GM21529 (cell line): ENCODE measurements around the gene FAM9B.

Source experiments
- ATAC-seq: cut with Tn5 transposase; IDR thresholded peaks from one replicate; pipeline ENCODE4 v1.9.1; 2021; ENCODE audit not compliant: unreplicated experiment

The FAM9B gene

DNA sequence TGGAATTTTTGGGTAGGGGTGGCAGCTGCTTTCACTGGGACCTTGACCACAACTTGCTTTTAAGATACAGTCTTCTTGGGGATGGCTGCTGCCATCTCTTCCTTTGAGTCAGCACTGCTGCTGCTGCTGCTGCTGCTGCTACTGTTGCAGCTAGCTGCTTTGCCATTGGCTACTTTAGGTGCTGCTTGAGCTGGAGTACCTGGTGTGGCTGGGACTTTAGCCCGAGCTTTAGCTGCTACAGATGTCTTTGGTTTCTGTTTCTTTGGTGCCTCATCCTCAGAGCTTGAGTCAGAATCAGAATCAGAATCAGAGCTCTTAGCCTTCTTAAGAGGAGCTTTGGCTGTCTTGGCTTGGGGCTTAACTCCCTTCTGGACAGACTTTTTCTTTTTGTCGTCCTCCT is 52.2 kb downstream of the FAM9B start:
- no peak for ATAC-seq

DNA sequence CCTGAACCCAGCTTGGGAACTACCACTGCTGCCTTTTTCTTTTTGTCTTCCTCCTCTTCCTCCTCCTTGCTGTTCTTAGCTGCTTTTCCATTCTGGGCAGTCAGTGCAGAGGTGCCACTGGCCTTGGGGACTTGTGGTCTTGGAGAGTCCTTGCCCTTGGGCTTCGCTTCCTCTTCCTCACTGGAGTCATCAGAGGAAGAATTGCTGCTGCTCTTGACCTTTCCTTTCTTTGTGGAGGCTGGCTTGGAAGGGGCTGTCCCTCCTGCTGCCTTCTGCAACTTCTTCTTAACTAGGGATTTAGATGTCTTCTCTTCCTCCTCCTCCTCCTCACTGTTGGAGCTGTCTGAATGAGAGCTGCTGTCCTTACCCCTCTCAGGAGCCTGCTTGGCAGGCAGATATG is 53.2 kb downstream of the FAM9B start:
- ATAC-seq: no peak
